Neural cell (in vitro differentiated cells): ENCODE results near the gene KRTAP10-3. TPM values are rescaled to one million over a fixed set of nuclear protein-coding genes. Genes with fewer than 3 reads are reported as not detected.

Experiments
- H2AFZ ChIP-seq: fragments of 200-600, 300-800 bp; sonication (generic), shearing (Covaris generic); 2 replicates; pipeline ENCODE4 v1.6.0; 2014; ENCODE audit warnings: low read depth, mild to moderate bottlenecking, antibody characterized with exemption, low read length, moderate library complexity
- H3F3A ChIP-seq: fragments of 200-600 bp; shearing (Covaris generic); 2 replicates; pipeline ENCODE4 v1.6.1; 2016; ENCODE audit warnings: mild to moderate bottlenecking, moderate library complexity, mixed read lengths, antibody characterized with exemption, low read length; ENCODE audit not compliant: insufficient read depth, poor library complexity, severe bottlenecking
- H3K27ac ChIP-seq: fragments of 200-600, 300-800 bp; sonication (generic), shearing (Covaris generic); 2 replicates; pipeline ENCODE4 v1.5.1; 2014; ENCODE audit warnings: mild to moderate bottlenecking, low read length, moderate library complexity
- H3K27me3 ChIP-seq: fragments of 300-800, 200-600 bp; sonication (generic), shearing (Covaris generic); 2 replicates; pipeline ENCODE4 v1.6.0; 2014; ENCODE audit warnings: mild to moderate bottlenecking, low read depth, low read length, moderate library complexity; ENCODE audit not compliant: insufficient read depth
- H3K36me3 ChIP-seq: fragments of 300-800, 200-600 bp; sonication (generic), shearing (Covaris generic); 2 replicates; pipeline ENCODE4 v1.5.1; 2014; ENCODE audit warnings: mild to moderate bottlenecking, antibody characterized with exemption, low read length, moderate library complexity; ENCODE audit not compliant: insufficient read depth
- H3K4me2 ChIP-seq: fragments of 300-800, 200-600 bp; sonication (generic), shearing (Covaris generic); 2 replicates; pipeline ENCODE4 v1.6.0; 2014; ENCODE audit warnings: mild to moderate bottlenecking, low read length
- H3K4me3 ChIP-seq: fragments of 300-800, 200-600 bp; sonication (generic), shearing (Covaris generic); 2 replicates; pipeline ENCODE4 v1.5.1; 2014; ENCODE audit warnings: mild to moderate bottlenecking, low read length, moderate library complexity
- H3K79me2 ChIP-seq: fragments of 200-600 bp; shearing (Covaris generic); replicated peaks from 2 replicates; pipeline ENCODE4 v1.6.0; 2014; ENCODE audit warnings: mild to moderate bottlenecking, low read length, moderate library complexity; ENCODE audit not compliant: insufficient read depth
- H3K9ac ChIP-seq: fragments of 300-800, 200-600 bp; sonication (generic), shearing (Covaris generic); 2 replicates; pipeline ENCODE4 v1.6.1; 2016; ENCODE audit warnings: mild to moderate bottlenecking, low read length, mixed read lengths
- H3K9me2 ChIP-seq: fragments of 200-600 bp; shearing (Covaris generic); 2 replicates; pipeline ENCODE4 v1.6.1; 2016; ENCODE audit warnings: mild to moderate bottlenecking, low read length, mixed read lengths; ENCODE audit not compliant: insufficient read depth
- H3K9me3 ChIP-seq: fragments of 200-600, 300-800 bp; sonication (generic), shearing (Covaris generic); 2 replicates; pipeline ENCODE4 v1.6.1; 2016; ENCODE audit warnings: mild to moderate bottlenecking, mixed run types, low read length, moderate library complexity, mixed read lengths
- H4K20me1 ChIP-seq: fragments of 200-600 bp; shearing (Covaris generic); 2 replicates; pipeline ENCODE4 v1.6.1; 2016; ENCODE audit warnings: mild to moderate bottlenecking, mixed run types; ENCODE audit not compliant: insufficient read depth
- EP300 ChIP-seq: fragments of 450-650 bp; conservative IDR thresholded peaks from 2 replicates; pipeline ENCODE4 v1.6.1; 2014; ENCODE audit warnings: antibody characterized with exemption, mild to moderate bottlenecking, moderate library complexity; ENCODE audit not compliant: poor library complexity, severe bottlenecking
- EZH2 ChIP-seq: fragments of 200-600, 300-800 bp; shearing (Covaris generic), sonication (generic); IDR thresholded peaks from 2 replicates; pipeline ENCODE4 v1.6.1; 2014; ENCODE audit warnings: antibody characterized with exemption, low read length, borderline replicate concordance, mild to moderate bottlenecking; ENCODE audit not compliant: insufficient read depth, poor library complexity, severe bottlenecking
- MXI1 ChIP-seq: fragments of 450-650 bp; conservative IDR thresholded peaks from 2 replicates; pipeline ENCODE4 v1.6.1; 2014; ENCODE audit warnings: antibody characterized with exemption, mild to moderate bottlenecking; ENCODE audit not compliant: poor library complexity, severe bottlenecking
- POLR2AphosphoS5 ChIP-seq: IDR thresholded peaks from 2 replicates; pipeline ENCODE4 v1.6.1; 2012
- RAD21 ChIP-seq: fragments of 450-650 bp; conservative IDR thresholded peaks from 2 replicates; pipeline ENCODE4 v1.6.1; 2014; ENCODE audit warnings: antibody characterized with exemption, mild to moderate bottlenecking, moderate library complexity
- SMC3 ChIP-seq: fragments of 450-650 bp; conservative IDR thresholded peaks from 2 replicates; pipeline ENCODE4 v1.6.1; 2014; ENCODE audit warnings: antibody characterized with exemption, mild to moderate bottlenecking, moderate library complexity; ENCODE audit not compliant: poor library complexity
- TAF1 ChIP-seq: IDR thresholded peaks from 2 replicates; pipeline ENCODE4 v1.6.1; 2012; ENCODE audit warnings: low read depth
- polyA plus RNA-seq: library from polyadenylated mRNA; depleted of rRNA; stranded (reverse); fragments of >200 nt; gene quantifications from 2 replicates; pipeline ENCODE4 v1.2.3, GENCODE V29; 2014
- TF ChIP-seq, protein P1 (sequence below): fragments of 450-650 bp; IDR thresholded peaks from 2 replicates; pipeline ENCODE4 v1.5.1; 2014; ENCODE audit warnings: antibody characterized with exemption, mild to moderate bottlenecking, moderate library complexity; ENCODE audit not compliant: poor library complexity, severe bottlenecking
- TF ChIP-seq, protein P2 (sequence below): IDR thresholded peaks from 2 replicates; pipeline ENCODE4 v1.6.1; 2012; ENCODE audit warnings: borderline replicate concordance

The KRTAP10-3 gene
- polyA plus RNA-seq, 1 donor from 2014 or later, result not detected

DNA sequence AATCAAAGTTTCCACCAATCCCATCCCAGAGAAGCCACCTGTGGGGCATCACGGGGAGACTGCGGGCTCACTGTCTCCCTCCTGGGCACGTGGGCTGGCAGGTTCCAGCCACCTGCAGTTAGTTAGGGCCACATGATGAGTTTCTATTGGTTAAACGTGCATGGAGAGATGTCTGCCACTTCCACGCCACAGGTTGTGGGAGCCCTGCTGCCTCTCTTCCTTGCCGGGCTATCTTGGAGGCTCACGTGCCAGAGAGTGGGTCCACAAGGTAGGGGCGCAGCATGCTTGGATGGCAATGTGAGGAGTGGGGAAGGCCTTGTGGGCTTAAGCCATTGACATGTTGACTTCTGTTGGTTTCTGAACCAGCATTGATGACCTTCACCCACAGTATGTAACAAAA lies 45.3 kb upstream of the KRTAP10-3 start:
- H3K36me3 ChIP-seq, result no peaks in the 10 kb centered on the region
- TF ChIP-seq, protein P1, sequence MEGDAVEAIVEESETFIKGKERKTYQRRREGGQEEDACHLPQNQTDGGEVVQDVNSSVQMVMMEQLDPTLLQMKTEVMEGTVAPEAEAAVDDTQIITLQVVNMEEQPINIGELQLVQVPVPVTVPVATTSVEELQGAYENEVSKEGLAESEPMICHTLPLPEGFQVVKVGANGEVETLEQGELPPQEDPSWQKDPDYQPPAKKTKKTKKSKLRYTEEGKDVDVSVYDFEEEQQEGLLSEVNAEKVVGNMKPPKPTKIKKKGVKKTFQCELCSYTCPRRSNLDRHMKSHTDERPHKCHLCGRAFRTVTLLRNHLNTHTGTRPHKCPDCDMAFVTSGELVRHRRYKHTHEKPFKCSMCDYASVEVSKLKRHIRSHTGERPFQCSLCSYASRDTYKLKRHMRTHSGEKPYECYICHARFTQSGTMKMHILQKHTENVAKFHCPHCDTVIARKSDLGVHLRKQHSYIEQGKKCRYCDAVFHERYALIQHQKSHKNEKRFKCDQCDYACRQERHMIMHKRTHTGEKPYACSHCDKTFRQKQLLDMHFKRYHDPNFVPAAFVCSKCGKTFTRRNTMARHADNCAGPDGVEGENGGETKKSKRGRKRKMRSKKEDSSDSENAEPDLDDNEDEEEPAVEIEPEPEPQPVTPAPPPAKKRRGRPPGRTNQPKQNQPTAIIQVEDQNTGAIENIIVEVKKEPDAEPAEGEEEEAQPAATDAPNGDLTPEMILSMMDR, result no peak
- TF ChIP-seq EZH2 (no peak), MXI1 (no peak), SMC3 (no peak), EP300 (no peak), RAD21 (no peak), TAF1 (no peak), POLR2AphosphoS5 (no peak)
- TF ChIP-seq, protein P2, sequence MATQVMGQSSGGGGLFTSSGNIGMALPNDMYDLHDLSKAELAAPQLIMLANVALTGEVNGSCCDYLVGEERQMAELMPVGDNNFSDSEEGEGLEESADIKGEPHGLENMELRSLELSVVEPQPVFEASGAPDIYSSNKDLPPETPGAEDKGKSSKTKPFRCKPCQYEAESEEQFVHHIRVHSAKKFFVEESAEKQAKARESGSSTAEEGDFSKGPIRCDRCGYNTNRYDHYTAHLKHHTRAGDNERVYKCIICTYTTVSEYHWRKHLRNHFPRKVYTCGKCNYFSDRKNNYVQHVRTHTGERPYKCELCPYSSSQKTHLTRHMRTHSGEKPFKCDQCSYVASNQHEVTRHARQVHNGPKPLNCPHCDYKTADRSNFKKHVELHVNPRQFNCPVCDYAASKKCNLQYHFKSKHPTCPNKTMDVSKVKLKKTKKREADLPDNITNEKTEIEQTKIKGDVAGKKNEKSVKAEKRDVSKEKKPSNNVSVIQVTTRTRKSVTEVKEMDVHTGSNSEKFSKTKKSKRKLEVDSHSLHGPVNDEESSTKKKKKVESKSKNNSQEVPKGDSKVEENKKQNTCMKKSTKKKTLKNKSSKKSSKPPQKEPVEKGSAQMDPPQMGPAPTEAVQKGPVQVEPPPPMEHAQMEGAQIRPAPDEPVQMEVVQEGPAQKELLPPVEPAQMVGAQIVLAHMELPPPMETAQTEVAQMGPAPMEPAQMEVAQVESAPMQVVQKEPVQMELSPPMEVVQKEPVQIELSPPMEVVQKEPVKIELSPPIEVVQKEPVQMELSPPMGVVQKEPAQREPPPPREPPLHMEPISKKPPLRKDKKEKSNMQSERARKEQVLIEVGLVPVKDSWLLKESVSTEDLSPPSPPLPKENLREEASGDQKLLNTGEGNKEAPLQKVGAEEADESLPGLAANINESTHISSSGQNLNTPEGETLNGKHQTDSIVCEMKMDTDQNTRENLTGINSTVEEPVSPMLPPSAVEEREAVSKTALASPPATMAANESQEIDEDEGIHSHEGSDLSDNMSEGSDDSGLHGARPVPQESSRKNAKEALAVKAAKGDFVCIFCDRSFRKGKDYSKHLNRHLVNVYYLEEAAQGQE, result no peak
- no peak overlapping the region for H3K9ac ChIP-seq
- H3K4me3 ChIP-seq, result no peak overlapping the region
- H3K4me2 ChIP-seq, result no peak overlapping the region
- H3F3A ChIP-seq, result no peaks in the 10 kb centered on the region
- H3K27me3 ChIP-seq, result no peaks in the 10 kb centered on the region
- no peaks in the 10 kb centered on the region for H3K9me2 ChIP-seq
- no peak overlapping the region for H2AFZ ChIP-seq
- H3K79me2 ChIP-seq, result no peaks in the 10 kb centered on the region
- H3K27ac ChIP-seq, result no peak overlapping the region
- no peaks in the 10 kb centered on the region for H4K20me1 ChIP-seq
- peaks cover 4% of the 10 kb centered on the region for H3K9me3 ChIP-seq

DNA sequence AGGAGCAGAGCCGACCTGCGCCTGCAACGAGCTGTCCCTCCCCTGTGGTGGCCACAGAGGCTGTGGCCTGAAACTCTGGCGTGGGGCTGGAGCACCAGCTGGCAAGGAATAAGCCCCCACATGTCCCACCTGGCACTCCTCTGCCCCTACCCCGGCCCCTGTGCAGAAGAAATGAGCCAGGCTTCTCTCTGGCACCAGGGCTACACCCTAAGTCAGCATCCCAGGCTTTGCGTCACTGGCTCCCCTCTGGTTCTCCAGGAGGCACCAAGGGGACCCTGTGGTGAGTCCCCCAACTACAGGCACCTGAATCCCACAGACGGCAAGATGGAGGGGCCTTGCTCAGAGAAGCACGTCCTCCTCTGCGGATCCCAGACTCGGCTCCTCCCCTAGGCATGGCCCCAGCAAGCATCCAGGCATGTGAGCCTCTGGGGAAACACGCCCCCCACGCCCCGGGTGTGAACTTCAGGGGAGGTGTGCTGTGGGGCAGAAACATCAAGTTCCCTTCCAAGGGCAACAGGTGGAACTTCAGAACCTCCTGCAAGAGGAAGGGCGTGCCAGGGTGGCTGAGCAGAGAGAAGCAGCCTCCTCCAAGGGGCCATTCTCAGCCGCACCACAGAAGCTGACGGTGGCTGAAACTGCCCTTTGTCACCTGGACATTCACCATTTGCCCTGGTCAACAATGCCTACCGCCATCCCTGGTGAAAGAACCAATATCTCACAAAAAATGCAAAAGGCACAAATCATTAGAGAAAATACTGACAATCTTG lies 44.7 kb upstream of the KRTAP10-3 start:
- H3K9ac ChIP-seq, result no peak overlapping the region
- no peaks in the 10 kb centered on the region for H3K27me3 ChIP-seq
- no peaks in the 10 kb centered on the region for H3K79me2 ChIP-seq
- H3K9me2 ChIP-seq, result no peaks in the 10 kb centered on the region
- no peak overlapping the region for H3K4me3 ChIP-seq
- TF ChIP-seq SMC3, result no peak
- TF ChIP-seq RAD21, result no peak
- TF ChIP-seq EZH2, result no peak
- TF ChIP-seq, protein P2, result no peak
- TF ChIP-seq, protein P1, result no peak
- no peak overlapping the region for H2AFZ ChIP-seq
- peaks cover 4% of the 10 kb centered on the region for H3K9me3 ChIP-seq
- H4K20me1 ChIP-seq, result no peaks in the 10 kb centered on the region
- no peak overlapping the region for H3K27ac ChIP-seq
- no peaks in the 10 kb centered on the region for H3F3A ChIP-seq
- H3K4me2 ChIP-seq, result no peak overlapping the region
- H3K36me3 ChIP-seq, result no peaks in the 10 kb centered on the region
